DOHH2 (cell line): ENCODE results near the gene TRMU.

Source experiments
- EZH2phosphoT487 ChIP-seq: fragments of 200-600 bp; sonication (generic); IDR thresholded peaks from 2 replicates; pipeline ENCODE4 v1.6.1; 2017; ENCODE audit warnings: borderline replicate concordance, mild to moderate bottlenecking, antibody characterized with exemption, low read length, moderate library complexity, mixed read lengths
- TF ChIP-seq, protein P1 (sequence below): fragments of 200-600 bp; sonication (generic); IDR thresholded peaks from one replicate; pipeline ENCODE4 v1.5.1; 2014; ENCODE audit warnings: antibody characterized with exemption, mild to moderate bottlenecking, low read depth, low read length; ENCODE audit not compliant: poor library complexity, severe bottlenecking

- TF ChIP-seq, protein P1, sequence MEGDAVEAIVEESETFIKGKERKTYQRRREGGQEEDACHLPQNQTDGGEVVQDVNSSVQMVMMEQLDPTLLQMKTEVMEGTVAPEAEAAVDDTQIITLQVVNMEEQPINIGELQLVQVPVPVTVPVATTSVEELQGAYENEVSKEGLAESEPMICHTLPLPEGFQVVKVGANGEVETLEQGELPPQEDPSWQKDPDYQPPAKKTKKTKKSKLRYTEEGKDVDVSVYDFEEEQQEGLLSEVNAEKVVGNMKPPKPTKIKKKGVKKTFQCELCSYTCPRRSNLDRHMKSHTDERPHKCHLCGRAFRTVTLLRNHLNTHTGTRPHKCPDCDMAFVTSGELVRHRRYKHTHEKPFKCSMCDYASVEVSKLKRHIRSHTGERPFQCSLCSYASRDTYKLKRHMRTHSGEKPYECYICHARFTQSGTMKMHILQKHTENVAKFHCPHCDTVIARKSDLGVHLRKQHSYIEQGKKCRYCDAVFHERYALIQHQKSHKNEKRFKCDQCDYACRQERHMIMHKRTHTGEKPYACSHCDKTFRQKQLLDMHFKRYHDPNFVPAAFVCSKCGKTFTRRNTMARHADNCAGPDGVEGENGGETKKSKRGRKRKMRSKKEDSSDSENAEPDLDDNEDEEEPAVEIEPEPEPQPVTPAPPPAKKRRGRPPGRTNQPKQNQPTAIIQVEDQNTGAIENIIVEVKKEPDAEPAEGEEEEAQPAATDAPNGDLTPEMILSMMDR, result no peak
- TF ChIP-seq EZH2phosphoT487, result no peak
Measured at GRCh38 chr22:46391486-46392136, 56.1 kb downstream of the TRMU start.
